MM.1S (cell line): Measurements from ENCODE around the gene SLC15A3.

Experiments used
- CTCF ChIP-seq: fragments of 300-600 bp; sonication (generic); IDR thresholded peaks from 2 replicates; pipeline ENCODE4 v1.5.1; 2016; ENCODE audit warnings: antibody characterized with exemption, low read length, mixed read lengths
- EZH2 ChIP-seq: fragments of 300-600 bp; sonication (generic); optimal IDR thresholded peaks from 2 replicates; pipeline ENCODE3; 2017; ENCODE audit warnings: low read depth, mild to moderate bottlenecking, antibody characterized with exemption, low read length, mixed read lengths
- EZH2phosphoT487 ChIP-seq: fragments of 300-600 bp; sonication (generic); IDR thresholded peaks from 2 replicates; pipeline ENCODE4 v1.6.1; 2018; ENCODE audit warnings: antibody characterized with exemption, low read length

DNA sequence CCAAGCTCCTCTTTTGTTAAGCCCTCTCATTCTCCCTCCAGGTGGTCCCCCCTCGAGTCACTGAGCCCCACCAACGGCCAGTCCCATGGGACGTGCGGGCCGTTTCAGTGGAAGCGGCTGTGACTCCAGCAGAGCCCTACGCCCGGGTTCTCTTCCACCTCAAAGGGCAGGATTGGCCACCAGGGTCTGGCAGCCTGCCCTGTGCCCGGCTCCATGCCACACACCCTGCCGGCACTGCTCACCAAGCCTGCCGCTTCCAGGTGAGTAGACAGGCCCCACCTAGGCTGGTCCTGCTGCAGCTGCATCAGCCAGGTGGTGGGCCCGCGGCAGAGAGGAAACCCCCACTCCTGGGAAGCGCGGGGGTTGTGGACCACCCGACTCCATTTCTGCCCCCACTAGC, 24.4 kb downstream of the SLC15A3 start:
- TF ChIP-seq CTCF (no peak), EZH2phosphoT487 (no peak), EZH2 (no peak)
